Measurements from ENCODE around the gene APOM. TPM values are rescaled to one million over a fixed set of nuclear protein-coding genes. Genes with fewer than 3 reads are reported as not detected.

The APOM gene
- total and polyA plus RNA-seq, 4 donors, result 89.8 to 587 (median 173) TPM

DNA sequence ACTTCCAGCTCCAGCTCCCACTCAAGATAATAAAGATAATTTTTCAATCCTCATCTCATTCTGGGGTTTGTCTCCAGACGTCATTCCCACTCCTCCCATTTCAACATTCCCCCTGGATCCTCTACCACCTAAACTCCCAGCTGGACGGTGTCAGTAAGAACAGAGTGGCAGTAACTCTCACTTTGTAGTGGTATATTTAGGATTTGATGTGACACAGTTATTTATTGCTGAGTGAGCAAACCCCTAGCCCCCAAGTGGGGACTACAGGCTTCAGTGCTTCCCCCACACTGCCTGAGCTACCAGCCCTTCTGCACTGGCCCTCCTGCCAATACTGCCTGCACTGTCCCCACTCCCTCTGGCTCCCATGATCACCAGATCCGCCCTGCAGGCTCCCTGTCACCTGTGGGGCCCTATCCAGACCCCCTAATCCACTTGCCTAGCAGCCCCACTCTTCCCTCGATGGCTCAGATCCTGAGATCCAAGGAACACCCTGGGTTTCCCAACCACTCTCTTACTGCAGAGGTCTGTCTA, 2.5 kb downstream of the APOM start:
- peaks cover 0 to 7% (median 6%) of the 10 kb centered on the region in 4 donors for H3K36me3 ChIP-seq (ENCODE audit: control insufficient read depth in 4 of 4, insufficient read depth in 3 of 4, low read depth in 1 of 4, low read length in 3 of 4)
- WGBS, result 84% methylated on average over 4 of the region's 4 CpGs
- H3K4me3 ChIP-seq (ENCODE audit: low read depth in 1 of 3, low read length in 3 of 3), result no peak overlapping the region
- no peaks in the 10 kb centered on the region for H3K9me3 ChIP-seq (ENCODE audit: control insufficient read depth in 4 of 4, low read length in 3 of 4)
- DNase-seq (ENCODE audit: low spot score), result no peak
- TF ChIP-seq, protein P1, sequence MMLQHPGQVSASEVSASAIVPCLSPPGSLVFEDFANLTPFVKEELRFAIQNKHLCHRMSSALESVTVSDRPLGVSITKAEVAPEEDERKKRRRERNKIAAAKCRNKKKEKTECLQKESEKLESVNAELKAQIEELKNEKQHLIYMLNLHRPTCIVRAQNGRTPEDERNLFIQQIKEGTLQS (IDR thresholded peaks at IDR 0.05), result no peak
- no peak for TF ChIP-seq SP1 (IDR thresholded peaks at IDR 0.05)
- no peak for TF ChIP-seq RXRA (IDR thresholded peaks at IDR 0.05)
- TF ChIP-seq, protein P2, sequence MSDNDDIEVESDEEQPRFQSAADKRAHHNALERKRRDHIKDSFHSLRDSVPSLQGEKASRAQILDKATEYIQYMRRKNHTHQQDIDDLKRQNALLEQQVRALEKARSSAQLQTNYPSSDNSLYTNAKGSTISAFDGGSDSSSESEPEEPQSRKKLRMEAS (IDR thresholded peaks at IDR 0.05), result no peak
- no peak for TF ChIP-seq JUND (IDR thresholded peaks at IDR 0.05)
- TF ChIP-seq YY1 (IDR thresholded peaks at IDR 0.05), result no peak
- TF ChIP-seq TAF1 (conservative IDR thresholded peaks at IDR 0.05), result no peak
- no peak for TF ChIP-seq FOXA1 (IDR thresholded peaks at IDR 0.05)
- TF ChIP-seq, protein P3, sequence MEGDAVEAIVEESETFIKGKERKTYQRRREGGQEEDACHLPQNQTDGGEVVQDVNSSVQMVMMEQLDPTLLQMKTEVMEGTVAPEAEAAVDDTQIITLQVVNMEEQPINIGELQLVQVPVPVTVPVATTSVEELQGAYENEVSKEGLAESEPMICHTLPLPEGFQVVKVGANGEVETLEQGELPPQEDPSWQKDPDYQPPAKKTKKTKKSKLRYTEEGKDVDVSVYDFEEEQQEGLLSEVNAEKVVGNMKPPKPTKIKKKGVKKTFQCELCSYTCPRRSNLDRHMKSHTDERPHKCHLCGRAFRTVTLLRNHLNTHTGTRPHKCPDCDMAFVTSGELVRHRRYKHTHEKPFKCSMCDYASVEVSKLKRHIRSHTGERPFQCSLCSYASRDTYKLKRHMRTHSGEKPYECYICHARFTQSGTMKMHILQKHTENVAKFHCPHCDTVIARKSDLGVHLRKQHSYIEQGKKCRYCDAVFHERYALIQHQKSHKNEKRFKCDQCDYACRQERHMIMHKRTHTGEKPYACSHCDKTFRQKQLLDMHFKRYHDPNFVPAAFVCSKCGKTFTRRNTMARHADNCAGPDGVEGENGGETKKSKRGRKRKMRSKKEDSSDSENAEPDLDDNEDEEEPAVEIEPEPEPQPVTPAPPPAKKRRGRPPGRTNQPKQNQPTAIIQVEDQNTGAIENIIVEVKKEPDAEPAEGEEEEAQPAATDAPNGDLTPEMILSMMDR (IDR thresholded peaks at IDR 0.05; ENCODE audit: low read depth, low read length, missing input control), result no peak
- no peak for TF ChIP-seq HNF4G (IDR thresholded peaks at IDR 0.05)
- TF ChIP-seq HNF4A (conservative IDR thresholded peaks at IDR 0.05), result no peak
- no peak for TF ChIP-seq GABPA (IDR thresholded peaks at IDR 0.05 in 1 of 2, conservative IDR thresholded peaks at IDR 0.05 in 1 of 2)
- TF ChIP-seq RAD21 (IDR thresholded peaks at IDR 0.05), result no peak
- TF ChIP-seq, protein P4, sequence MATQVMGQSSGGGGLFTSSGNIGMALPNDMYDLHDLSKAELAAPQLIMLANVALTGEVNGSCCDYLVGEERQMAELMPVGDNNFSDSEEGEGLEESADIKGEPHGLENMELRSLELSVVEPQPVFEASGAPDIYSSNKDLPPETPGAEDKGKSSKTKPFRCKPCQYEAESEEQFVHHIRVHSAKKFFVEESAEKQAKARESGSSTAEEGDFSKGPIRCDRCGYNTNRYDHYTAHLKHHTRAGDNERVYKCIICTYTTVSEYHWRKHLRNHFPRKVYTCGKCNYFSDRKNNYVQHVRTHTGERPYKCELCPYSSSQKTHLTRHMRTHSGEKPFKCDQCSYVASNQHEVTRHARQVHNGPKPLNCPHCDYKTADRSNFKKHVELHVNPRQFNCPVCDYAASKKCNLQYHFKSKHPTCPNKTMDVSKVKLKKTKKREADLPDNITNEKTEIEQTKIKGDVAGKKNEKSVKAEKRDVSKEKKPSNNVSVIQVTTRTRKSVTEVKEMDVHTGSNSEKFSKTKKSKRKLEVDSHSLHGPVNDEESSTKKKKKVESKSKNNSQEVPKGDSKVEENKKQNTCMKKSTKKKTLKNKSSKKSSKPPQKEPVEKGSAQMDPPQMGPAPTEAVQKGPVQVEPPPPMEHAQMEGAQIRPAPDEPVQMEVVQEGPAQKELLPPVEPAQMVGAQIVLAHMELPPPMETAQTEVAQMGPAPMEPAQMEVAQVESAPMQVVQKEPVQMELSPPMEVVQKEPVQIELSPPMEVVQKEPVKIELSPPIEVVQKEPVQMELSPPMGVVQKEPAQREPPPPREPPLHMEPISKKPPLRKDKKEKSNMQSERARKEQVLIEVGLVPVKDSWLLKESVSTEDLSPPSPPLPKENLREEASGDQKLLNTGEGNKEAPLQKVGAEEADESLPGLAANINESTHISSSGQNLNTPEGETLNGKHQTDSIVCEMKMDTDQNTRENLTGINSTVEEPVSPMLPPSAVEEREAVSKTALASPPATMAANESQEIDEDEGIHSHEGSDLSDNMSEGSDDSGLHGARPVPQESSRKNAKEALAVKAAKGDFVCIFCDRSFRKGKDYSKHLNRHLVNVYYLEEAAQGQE (IDR thresholded peaks at IDR 0.05), result no peak
- TF ChIP-seq FOXA2 (IDR thresholded peaks at IDR 0.05), result no peak
- TF ChIP-seq, protein P5, sequence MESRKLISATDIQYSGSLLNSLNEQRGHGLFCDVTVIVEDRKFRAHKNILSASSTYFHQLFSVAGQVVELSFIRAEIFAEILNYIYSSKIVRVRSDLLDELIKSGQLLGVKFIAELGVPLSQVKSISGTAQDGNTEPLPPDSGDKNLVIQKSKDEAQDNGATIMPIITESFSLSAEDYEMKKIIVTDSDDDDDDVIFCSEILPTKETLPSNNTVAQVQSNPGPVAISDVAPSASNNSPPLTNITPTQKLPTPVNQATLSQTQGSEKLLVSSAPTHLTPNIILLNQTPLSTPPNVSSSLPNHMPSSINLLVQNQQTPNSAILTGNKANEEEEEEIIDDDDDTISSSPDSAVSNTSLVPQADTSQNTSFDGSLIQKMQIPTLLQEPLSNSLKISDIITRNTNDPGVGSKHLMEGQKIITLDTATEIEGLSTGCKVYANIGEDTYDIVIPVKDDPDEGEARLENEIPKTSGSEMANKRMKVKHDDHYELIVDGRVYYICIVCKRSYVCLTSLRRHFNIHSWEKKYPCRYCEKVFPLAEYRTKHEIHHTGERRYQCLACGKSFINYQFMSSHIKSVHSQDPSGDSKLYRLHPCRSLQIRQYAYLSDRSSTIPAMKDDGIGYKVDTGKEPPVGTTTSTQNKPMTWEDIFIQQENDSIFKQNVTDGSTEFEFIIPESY (IDR thresholded peaks at IDR 0.05), result no peak
- TF ChIP-seq EGR1 (IDR thresholded peaks at IDR 0.05; ENCODE audit: low read depth in 2 of 2), result no peak
- TF ChIP-seq NR2F2 (IDR thresholded peaks at IDR 0.05), result no peak
- H3K9ac ChIP-seq (ENCODE audit: low read depth in 1 of 2, low read length in 2 of 2), result no peak overlapping the region
- H3K4me1 ChIP-seq (ENCODE audit: control insufficient read depth in 4 of 4, insufficient read depth in 4 of 4, low read length in 3 of 4), result peaks cover 16 to 84% (median 68%) of the 10 kb centered on the region in 4 donors
- no peak overlapping the region for H3K27ac ChIP-seq (ENCODE audit: low read depth in 1 of 2, low read length in 2 of 2)
- H3K27me3 ChIP-seq (ENCODE audit: control insufficient read depth in 4 of 4, insufficient read depth in 4 of 4, low read length in 3 of 4), result no peaks in the 10 kb centered on the region

All from liver (tissue), 9 donors.